ENCODE measurements around the gene FOXC2. TPM values are rescaled to one million over a fixed set of nuclear protein-coding genes. Genes with fewer than 3 reads are reported as not detected.

FOXC2 gene
- total RNA-seq, 1 donor from 2014 or later: 0.62 TPM

DNA sequence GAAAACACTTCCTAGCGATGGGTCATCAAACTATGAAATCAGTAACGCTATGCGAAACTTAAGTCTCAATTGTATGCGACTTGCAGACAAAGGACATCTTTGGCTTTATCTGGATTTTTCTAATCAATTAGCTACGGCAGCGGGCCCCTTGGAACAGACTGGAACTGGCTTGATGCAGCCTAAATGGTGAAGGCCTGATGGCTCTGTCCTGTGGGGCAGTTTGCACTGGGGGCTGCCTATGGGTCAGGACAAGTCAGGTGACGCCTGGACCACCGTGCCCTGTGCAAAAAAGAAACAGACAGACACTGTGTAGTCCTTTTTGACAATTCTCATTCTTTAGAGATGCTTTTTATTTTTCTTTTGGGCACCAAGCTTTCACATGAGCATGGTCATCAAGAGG is 33.6 kb upstream of the FOXC2 start:
- no peak for DNase-seq

DNA sequence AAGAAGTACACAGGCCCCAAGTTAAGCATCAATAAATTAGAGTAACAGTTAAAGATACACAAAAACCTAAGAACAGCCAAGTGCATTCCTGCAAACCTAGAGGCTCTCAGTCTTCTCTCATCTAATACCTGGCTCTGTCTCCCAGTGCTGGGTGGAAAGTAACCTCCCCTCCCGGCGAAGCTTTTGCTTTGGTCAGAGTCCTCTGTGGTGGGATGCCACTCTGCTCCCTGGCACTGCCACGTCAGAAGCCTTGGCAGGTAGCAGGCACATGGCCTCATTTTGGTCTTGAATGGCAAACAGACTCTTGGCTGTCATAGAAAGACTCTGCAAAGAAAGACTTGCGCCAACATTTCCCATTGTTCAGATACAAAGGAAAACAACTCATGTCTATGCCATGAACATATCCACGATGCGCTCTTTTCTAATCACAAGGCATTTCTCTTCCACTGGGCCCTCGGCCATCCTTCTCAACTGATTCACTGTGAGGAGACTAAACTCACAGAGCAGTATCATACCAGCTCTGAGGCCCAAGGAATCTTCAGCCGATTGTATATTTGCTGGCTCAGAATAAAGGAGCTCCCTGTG is 32.8 kb upstream of the FOXC2 start:
- DNase-seq: no peak

DNA sequence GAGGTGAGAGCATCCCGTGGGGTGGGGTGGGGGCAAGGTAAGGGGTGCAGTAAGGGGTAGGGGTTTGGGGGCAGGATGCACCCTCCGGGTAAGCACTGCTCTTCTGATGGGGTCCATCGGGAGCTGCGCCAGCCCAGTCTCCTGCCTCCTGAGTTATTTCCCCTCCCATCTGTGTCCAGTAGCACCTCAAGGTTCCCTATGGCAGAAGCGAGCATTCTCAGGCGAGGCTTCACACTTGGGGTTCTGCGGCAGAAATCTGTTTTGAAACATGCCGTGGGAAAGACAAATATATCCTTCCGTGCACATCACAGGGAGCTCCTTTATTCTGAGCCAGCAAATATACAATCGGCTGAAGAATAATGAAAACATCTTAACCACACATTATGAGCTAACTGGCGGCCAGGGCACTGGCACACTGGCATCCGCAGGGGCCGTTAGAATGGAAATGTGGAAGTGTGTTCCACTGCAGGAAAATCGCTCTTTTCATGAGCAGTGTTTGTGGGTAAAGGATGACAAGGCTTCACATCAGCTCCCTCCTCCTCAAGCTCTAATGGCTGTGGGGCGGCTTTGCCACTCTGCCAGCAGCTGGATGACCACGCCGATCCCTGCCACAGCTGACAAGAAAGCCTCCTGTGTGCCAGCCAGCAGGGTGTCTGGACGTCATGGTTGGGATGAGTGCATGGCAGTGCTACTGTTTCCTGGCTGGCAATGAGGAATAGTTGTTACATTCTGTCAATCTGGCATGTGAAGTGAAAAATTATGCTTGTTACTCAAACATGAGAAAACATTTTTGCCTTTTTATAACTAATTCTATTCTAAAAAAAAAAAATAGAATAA is 31.6 kb upstream of the FOXC2 start:
- peak; percentile 66 for DNase-seq

DNA sequence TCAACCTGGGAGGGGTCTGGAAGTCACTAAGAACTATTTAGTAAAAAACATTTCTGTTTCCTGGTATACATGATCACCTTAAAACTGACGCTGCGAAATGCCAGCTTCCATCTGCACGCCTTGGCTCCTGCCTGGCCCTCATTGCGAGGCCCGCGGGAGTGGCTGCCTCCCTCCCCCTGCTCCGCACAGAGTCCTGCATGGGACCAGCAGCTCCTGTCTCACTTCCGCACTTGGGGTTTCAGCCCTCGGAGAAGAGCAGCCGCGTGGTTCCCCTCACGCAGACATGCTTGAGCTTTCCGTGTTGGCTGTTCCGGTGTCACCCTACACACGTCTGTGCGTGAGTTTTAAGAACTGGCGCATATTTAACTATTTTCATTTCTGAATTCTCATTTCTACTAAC is 30.0 kb upstream of the FOXC2 start:
- no peak for DNase-seq

DNA sequence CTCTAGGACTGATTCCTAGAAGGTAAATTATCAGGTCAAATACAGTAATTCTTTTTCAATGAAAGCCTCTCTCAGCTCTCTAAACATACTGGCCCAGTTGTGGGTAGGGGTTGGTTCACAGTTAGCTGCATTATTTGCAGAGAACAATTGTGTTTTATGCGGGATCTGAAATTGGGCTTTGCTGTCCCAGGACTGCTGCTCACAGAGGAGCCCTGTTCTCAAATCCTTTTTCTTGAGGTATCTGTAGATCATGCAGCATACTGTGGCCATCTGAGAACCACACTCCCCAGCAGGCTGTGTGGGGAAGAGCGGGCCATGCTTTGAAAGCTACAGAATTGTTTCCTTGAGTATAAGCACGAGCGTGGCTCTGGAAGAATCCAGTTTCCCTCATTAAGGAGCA is 29.1 kb upstream of the FOXC2 start:
- no peak for DNase-seq

DNA sequence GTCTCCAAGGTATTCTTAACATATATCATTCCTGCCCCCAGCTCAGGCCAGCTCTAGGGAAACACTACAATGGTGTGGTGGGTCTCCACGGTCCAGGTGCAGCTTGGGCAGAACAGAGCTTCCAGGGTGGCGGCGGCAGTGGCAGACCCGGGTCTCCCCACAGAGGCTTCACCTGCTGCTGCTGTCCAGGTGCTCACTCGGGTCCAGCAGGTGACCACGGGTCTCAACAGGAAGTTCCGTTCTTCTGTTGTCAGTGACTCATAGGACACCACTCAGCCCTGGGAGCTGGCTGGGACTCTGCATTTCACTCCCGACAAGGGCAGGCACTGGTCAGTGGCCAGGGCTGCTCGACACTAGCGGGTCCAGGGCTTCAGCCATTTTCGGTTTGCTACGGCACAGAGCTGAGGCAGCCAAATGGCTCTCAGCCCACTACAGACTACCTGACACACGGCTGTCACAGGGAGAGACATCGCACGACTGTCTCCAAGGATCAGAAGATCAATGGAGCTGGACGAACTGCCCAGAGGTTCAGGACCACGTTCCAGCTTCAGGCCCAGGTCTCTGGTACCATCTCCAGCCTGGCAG is 28.3 kb upstream of the FOXC2 start:
- DNase-seq: no peak

DNA sequence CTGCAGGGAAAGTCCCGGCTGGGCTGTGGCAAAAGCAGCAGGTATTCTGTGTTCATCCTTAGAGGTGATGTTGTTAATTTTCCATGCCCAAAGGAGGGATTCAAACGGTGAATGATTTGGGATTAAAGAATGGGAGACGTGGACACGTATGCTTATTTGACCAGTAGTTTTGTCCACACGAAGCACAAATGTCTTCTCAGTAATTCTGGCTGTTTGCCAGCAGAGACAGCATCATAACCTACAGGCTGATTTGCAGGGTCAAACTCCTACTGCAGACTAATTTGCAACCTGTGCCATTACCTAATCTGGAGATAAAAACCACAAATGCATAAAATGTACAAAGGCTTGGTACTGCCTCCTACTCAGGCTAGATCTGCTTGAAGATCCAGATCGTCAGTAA is 25.7 kb upstream of the FOXC2 start:
- no peak for DNase-seq

DNA sequence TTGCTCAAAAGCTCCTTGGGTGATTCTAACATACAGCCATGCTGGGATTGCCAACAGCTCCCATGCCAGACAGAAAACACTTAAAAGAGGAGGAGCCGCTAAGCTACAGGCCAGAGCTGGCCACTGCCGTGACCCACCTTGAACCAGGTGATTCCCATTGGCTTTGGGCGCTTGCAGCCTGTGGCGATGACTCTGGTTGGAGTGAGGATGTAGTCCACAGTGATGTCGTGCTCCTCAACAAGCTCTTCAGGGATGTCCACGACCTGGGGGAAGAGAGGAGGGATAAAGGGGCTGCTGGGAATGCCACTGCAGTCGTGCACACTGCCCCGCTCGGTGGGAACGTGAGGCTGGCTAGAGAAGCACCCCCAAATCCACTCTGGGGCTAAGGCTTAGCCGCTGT is 25.1 kb upstream of the FOXC2 start:
- no peak for DNase-seq

DNA sequence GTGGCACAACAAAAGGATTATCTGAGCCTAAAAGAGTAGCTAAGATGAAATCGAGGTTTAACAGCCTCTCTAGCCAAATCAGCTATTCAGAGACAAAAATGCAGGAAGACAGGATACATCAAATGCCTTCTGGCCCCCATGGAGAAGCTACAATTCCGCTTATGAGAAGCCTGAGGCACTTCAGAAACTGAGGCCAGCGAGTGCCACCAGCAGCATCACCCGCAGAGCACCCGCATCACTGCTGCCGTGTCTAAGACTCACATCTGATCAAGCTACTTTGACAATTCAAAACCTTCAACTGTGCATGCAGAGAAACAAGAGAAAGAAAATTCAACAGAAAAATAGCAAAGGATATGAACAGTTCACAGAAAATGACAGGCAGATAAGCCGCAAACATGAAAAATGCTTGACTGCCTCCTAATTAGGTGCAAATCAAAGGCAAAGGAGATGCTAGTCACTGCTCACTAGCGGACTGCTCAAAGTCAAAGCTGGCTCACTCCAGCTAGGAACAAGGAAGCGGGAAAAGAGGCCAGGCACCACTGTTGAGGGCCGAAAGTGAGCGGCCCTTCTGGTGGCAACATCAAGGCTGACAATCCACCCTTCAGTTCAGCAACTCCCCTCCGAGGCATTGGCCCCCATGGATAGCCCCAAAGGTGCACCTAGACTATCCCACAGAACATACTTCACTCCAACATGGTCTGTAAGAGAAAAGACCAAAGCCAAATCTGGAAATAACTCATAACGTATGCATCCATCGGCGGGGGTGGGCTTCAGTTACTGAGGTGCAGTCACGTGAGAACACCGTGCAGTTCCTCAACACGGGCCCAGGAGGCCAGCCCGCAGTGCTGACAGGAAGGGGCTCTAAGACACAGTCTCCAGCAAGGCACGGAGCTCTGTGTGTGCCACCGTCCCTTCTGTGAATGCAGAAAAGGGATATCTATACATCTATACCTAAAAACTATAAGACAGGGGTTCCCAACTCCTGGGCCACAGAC is 23.6 kb upstream of the FOXC2 start:
- DNase-seq: no peak

DNA sequence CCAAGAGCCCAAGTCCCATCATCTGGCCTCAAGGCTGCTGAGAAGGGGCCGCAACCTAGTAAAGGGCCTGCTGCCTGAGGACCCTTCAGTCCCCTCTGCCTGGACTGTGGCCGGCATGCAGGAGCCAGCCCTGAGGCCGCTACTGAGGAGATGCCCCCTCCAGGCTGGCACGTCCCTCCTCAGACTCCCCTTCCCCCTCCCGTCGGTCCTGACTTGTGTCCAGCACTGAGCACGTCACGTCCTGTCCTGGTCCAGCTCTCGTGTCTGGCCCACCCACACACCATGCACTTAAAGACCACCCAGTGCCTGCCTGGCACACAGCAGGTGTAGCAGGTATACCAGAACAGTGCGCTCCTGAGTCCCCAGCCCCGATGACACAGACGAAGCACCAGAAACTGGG is 21.1 kb upstream of the FOXC2 start:
- DNase-seq: no peak

DNA sequence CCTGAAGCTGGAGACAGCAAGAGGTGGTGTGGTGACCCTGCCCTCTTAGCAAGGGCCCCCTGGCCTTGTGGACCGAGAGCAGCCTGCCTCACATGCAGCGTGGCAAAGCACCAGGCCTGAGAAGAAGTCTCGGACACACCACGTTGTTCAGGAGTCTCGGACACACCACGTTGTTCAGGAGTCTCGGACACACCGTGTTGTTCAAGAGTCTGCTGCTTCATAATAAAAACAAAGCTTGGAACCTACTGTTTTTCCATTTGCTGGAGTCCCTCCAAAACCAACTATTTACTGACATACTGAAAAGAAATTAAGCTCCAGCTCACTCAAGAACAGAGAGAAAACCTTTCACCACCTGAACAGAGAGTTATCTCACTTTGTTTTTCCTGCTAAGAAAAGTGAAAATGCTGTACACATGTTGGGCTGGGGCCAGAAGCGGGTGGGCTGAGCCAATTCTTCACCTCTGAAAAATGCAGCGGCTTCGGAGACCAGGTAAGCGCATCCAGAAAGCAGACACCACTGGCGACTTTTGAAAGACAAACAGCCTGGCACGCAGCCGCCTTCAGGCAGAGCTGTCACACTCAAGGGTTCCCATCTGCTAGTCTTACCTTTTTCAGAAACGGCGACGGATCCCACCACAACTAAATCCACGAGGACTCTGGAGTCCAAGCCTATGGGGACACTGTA is 20.5 kb upstream of the FOXC2 start:
- DNase-seq: no peak

DNA sequence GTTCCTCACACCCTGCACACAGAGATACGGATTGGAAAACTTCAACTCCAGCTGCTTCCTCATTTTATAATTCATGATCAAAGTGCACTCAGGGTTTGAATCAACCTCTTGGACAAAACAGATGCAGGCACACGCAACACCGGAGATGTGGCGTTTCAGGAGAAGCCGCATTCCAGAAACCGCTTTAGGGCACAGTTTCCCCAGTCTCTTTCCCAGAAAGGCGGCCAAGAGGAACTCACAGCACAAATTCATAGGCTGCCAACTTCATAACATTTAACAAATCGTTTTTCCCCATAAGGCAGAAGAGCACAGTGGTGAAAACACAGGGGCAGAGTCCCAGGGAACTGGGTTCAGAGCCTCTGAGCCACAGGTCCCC is 20.0 kb upstream of the FOXC2 start:
- DNase-seq: no peak

DNA sequence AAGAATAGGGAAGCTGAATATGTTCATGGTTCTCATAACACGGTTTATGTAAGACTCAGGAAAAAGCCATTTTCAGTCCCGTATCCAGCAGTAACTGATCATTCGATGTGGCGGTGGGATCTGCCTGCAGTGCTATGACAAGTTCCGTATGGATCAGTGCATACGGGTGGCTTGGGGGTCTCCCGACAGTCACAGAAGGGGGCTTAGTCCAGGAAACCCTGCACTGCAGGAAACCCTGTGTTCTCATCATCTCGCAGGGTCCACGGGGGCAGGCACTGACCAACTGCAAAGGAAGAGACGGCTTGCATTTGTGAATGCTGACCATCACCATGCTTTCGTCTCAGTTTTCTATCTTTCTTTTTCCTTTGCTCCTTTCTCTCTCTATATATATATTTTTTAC is 19.3 kb upstream of the FOXC2 start:
- DNase-seq: no peak

DNA sequence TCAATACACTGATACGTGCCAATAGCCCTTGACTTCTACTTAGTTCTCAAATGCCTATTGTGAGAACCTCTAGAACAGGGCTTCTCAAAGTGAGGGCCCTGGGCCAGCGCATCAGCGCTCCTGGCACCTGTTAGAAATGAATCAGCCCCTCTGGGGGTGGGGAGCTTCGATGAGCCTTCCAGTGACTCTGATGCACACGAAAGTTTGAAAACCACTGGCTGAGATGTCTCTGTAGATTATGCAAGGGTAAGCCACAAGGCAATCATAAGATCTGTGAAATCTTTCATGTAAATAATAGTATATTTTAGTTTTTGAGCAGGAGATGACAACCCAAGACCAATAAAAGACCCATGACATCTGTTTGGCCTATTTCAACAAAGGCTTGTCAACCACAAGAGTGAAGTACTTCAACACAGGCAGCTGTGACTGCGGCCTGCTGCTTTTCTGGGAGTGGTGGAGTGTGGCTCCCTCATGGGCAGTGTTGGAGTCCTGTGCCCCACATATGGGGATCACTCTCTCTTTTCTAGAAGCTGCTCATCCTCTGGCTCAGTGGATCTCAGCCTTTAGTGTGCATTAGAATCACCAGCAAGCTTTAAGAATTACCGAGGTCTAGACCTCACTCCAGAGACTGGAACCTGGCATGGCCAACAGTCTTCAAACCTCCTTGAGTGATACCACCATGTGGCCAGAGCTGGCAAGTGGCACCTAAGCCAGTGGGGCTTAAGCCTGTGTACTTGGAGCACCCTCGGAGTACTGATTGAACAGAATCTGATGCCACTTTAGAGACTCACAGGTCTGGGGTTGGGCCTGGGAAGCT is 17.3 kb upstream of the FOXC2 start:
- no peak for DNase-seq

DNA sequence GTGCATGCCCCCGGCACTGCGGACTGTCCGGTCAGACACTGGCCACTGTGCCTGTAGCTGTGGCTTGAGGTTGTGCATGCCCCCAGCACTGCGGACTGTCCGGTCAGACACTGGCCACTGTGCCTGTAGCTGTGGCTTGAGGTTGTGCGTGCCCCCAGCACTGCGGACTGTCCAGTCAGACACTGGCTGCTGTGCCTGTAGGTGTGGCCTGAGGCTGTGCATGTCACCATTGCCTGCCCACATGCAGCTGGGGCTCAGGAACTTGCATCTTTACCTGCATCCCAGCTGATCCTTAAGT is 16.8 kb upstream of the FOXC2 start:
- DNase-seq: no peak

DNA sequence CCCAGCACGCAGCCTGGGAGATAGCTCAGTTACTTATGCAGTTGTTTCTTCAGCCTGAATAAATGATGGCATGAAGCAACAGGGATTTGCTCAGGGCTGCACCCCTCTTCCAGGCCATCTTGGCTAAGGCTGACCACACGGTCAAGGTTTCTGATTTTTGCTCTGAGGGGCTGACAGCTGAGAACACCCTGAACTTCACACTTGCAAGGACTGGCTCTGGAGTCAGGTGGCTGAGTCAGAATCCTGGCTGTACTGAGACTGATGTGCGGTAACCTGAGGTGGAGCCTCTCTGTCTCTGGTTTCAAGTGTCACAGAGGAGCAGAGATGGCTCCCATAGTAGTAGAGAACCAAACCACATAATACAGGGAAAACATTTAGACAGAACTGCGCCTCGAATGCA is 16.3 kb upstream of the FOXC2 start:
- no peak for DNase-seq

DNA sequence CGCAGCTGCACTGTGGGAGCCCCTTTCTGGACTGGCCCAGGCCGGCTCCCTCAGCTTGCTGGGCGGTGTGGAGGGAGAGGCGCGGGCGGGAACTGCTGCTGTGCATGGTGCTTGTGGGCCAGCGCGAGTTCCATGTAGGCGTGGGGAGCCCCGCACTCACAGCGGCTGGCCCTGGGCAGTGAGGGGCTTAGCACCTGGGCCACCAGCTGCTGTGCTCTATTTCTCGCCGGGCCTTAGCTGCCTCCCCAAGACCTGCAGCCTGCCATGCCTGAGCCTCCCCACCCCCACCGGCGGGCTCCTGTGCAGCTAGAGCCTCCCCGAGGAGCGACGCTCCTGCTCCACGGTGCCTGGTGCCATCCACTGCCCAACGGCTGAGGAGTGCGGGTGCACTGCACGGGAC is 13.3 kb upstream of the FOXC2 start:
- no peak for DNase-seq

DNA sequence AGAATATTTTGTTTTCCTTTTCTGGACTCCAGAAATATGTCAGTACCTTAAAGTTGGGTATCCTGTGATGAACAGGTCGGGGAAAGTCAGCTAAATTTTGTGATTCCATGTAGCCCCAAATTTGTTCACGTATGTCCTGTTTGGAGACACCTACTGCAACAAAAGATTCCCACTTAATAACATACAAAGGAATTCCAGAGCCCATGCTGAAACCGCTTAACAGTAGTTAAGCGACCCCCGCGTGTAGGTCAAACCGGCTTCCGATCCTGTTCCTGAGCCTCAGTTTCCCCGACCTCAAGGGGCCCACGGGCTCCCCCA is 12.1 kb upstream of the FOXC2 start:
- DNase-seq: no peak

DNA sequence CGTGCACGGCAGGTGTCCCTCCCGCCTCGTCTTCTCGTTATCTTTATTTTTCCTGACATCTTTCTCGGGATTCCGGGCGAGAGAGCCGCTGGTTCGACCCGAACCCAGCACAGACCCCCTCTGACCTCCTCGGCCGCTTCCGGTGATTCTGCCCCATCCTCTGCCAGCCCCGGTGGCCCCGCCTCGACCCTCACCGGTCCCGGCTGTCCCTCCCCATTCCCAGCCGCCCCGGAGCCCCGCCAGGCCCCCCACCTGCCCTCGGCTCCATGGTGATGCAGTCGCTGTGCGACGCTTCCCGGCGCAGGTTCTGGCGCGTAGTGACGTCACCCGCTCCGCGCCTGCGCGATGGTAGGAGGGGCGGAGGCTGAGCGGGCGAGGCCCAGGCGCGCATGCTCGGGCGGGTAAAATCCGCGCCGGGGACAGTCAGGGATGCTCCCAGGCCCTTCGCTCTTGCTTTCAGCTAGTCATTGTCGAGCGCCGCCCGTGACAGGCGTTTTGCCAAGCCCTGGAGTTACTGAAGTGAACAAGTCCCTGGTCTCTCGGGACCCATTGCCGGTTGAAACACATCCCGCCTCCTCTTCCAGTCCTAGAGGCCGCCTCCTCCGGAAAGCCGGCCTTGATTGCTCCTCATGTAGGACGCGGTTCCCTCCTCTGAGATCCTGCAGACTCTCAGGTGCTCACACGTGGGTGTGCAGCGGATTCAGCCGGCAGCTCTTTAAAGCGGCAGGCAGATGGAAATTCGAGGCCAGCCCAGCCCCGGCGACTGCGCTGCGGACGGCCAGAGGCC is 11.5 kb upstream of the FOXC2 start, which contains the start of gene MTHFSD:
Gene MTHFSD, minus strand, starts transcription at position 319 of the 787 bp plus-strand sequence. Its CDS starts 51 bp downstream, at position 268.
- DNase-seq: peak; percentile 87

DNA sequence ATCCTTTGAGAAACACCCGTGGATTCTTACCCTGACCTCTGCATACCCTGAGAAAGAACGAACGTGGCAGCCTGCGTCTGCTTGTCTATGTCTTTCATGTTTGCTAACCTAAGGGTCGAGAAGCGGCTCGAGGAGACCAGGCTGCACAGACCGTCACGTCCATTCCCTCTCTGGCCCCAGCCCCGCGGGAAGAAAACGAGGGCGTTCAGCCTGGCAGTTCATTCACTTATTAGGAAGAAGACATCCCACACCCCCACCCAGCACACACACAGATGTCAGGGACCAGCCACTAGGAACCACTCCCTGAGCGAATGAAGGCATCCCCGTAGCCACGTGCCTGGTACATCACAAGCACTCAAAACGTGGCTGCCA is 10.9 kb upstream of the FOXC2 start:
- no peak for DNase-seq

DNA sequence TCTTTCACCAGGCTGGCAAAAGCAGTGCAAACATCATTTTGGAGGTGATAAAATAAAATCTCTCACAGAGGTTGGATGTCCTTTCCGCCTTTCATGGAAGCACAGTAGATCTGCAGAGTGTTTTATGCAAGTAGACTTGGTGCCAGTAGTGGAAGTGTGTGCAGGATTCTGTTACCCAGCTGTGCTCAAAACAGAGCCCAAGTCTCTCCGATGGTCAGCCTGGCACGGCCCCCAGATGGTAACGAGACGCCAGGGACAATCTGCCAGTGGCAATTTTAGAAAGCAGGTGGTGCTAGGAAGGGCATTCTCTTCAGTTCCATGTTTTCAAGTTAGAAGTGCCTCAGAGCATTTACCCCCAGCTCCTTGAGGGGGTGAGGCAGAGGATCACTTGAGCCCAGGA is 10.1 kb upstream of the FOXC2 start:
- DNase-seq: no peak
